ENCODE measurements around the gene GLS.
"Not testable (repeated sequence)": the region's sequence is repeated elsewhere in the genome, so short reads cannot be mapped to it uniquely, and the experiment has no call there.

Gene GLS

GRCh38 chr2:190935054-190935453, 54.4 kb downstream of the GLS start:
- no peak for DNase-seq

GRCh38 chr2:190938771-190939335, 58.2 kb downstream of the GLS start:
- DNase-seq = no peak

- DNase-seq = no peak
These were observed 59.8 kb downstream of the GLS start for GRCh38 chr2:190940454-190940853.

- DNase-seq = no peak
These were observed 61.0 kb downstream of the GLS start for GRCh38 chr2:190941571-190941970.

- no peak for DNase-seq
These were observed 62.1 kb downstream of the GLS start for GRCh38 chr2:190942697-190943096.

- no peak for DNase-seq
These were observed 63.1 kb downstream of the GLS start for GRCh38 chr2:190943706-190944105.

GRCh38 chr2:190947141-190947540, 66.5 kb downstream of the GLS start:
- no peak for DNase-seq

GRCh38 chr2:190947711-190948251, 67.2 kb downstream of the GLS start:
- peak; percentile 75 for DNase-seq

GRCh38 chr2:190948671-190949070, 68.0 kb downstream of the GLS start:
- no peak for DNase-seq

- DNase-seq = no peak
These were observed 70.0 kb downstream of the GLS start for GRCh38 chr2:190950566-190950991.

- no peak for DNase-seq
These were observed 72.6 kb downstream of the GLS start for GRCh38 chr2:190953257-190953656.

- DNase-seq = no peak
These were observed 79.5 kb downstream of the GLS start for GRCh38 chr2:190959911-190960788.

- DNase-seq = not testable (repeated sequence)
These were observed 80.5 kb downstream of the GLS start for GRCh38 chr2:190961117-190961516.

- peak; percentile 41 for DNase-seq
These were observed 81.4 kb downstream of the GLS start for GRCh38 chr2:190961918-190962487.

- DNase-seq = no peak
These were observed 82.5 kb downstream of the GLS start for GRCh38 chr2:190963088-190963487.

- no peak for DNase-seq
These were observed 83.7 kb downstream of the GLS start for GRCh38 chr2:190964170-190964795.

- DNase-seq = no peak
These were observed 85.1 kb downstream of the GLS start for GRCh38 chr2:190965580-190966222.

GRCh38 chr2:190968522-190968921, 87.9 kb downstream of the GLS start:
- no peak for DNase-seq

- DNase-seq = peak; percentile 25
These were observed 89.5 kb downstream of the GLS start for GRCh38 chr2:190970160-190970559.

GRCh38 chr2:190970873-190971506, 90.4 kb downstream of the GLS start:
- peak; percentile 79 for DNase-seq

- DNase-seq = no peak
These were observed 91.6 kb downstream of the GLS start for GRCh38 chr2:190972213-190972612.

- no peak for DNase-seq
These were observed 92.2 kb downstream of the GLS start for GRCh38 chr2:190972846-190973245.

Measured in suppressor macrophage treated with lipopolysaccharide for 4 hours (primary cell).